ENCODE data around the gene GLP2R. TPM values are rescaled to one million over a fixed set of nuclear protein-coding genes. Genes with fewer than 3 reads are reported as not detected.

The GLP2R gene
- total and polyA plus RNA-seq, 11 donors, result 0.05 to 0.91 (median 0.15) TPM; not detected in 3

DNA sequence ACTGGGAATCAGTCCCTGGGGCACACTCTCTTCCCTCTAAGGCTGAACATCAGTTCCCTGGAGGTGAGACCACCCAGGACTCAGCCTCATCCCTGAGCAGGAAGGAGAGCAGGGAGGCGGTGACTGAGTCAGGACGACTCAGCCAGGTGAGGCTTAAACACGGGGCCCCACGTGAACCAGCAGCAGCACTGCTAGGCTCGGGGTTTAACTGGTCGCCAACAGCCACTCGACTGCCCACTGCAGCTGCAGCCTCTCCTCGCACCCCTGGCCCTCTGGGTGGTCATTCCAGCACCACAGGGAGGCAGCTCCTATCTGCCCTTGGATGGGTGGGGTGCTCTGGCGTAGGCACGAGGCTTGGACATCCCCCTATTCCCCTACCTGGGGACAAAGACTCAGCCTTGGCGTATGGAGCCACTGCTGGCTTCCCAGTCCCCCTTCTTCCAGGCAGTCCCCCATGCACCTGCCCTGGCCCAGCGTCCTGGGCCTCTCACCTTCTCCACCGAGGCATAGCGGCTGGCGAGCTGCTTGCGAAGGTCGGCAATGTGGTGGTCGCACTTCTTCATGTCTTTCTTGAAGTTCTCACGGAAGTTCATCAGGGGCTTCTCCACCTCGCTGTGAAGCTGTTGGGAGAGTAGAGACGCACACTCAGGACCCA, 100.6 kb downstream of the GLP2R start:
- peak in 1 of 5 donors; percentile 45 for DNase-seq
- no peak for TF ChIP-seq POLR2A (IDR thresholded peaks at IDR 0.05)
- TF ChIP-seq, protein P1, sequence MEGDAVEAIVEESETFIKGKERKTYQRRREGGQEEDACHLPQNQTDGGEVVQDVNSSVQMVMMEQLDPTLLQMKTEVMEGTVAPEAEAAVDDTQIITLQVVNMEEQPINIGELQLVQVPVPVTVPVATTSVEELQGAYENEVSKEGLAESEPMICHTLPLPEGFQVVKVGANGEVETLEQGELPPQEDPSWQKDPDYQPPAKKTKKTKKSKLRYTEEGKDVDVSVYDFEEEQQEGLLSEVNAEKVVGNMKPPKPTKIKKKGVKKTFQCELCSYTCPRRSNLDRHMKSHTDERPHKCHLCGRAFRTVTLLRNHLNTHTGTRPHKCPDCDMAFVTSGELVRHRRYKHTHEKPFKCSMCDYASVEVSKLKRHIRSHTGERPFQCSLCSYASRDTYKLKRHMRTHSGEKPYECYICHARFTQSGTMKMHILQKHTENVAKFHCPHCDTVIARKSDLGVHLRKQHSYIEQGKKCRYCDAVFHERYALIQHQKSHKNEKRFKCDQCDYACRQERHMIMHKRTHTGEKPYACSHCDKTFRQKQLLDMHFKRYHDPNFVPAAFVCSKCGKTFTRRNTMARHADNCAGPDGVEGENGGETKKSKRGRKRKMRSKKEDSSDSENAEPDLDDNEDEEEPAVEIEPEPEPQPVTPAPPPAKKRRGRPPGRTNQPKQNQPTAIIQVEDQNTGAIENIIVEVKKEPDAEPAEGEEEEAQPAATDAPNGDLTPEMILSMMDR (IDR thresholded peaks at IDR 0.05), result no peak
- intact Hi-C loops (cut with DNase I), result loop anchor here in 9 of 10 donors (5.0 to 10.0 kb wide), 9 partner anchors 199 to 689 kb away; no protein-coding TSS in a partner anchor

DNA sequence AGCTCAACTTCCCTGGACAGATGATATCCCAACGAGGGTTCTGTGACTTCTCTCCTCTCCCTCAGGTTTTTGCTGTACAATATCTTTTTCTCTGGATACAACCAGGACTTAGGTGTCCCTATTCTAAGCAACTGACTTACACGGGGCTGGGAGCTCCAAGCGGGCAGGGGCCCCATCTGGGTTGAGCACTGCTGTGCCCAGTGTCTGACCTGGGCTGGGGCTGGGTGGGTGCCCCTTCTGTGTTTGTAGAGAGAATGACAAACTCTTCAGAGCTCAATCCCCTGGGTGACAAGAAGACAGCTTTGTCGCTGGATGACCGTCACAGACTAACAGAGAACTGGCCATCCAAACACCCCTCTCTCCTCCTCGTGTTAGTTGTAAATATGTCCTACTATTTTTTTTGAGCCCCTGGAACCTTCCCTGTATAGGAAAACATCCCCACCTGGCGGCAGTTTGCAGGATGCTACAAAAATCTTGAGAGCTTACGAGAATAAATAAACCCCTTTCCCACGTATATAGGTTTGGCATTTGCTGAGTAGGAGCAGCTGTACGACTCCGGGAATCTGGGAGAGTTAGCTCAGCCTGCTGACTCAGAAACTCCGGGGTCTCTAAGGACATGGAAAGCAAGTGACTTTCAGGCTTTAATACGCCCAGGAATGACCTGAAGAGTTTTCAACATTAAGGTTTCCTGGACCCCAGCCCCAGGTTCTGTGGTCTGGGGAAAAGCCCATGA, 103.0 kb downstream of the GLP2R start:
- TF ChIP-seq, protein P1 (IDR thresholded peaks at IDR 0.05), result peak in 7 of 12 donors; percentile 15 to 40 (median 36)
- no peak for TF ChIP-seq POLR2A (IDR thresholded peaks at IDR 0.05)
- ATAC-seq, result peak in 3 of 4 donors; percentile 16 to 79 (median 29)
- H3K36me3 ChIP-seq, result peaks cover 0 to 64% (median 13%) of the 10 kb centered on the region in 9 donors
- no peak overlapping the region for H3K4me3 ChIP-seq
- intact Hi-C loops (cut with DNase I), result loop anchor here in 9 of 10 donors (5.0 to 10.0 kb wide), 9 partner anchors 196 to 686 kb away; no protein-coding TSS in a partner anchor
- H3K27me3 ChIP-seq, result no peaks in the 10 kb centered on the region
- H3K27ac ChIP-seq, result peak overlapping the region in 5 of 12 donors; percentile 29 to 43 (median 34)
- H3K4me1 ChIP-seq, result peaks cover 0 to 13% (median 0%) of the 10 kb centered on the region in 12 donors
- WGBS, 4 donors, result 41 to 56% (median 50%) methylated on average over 13 of the region's 13 CpGs
- H3K9me3 ChIP-seq, result no peaks in the 10 kb centered on the region
- DNase-seq, result peak in 2 of 5 donors; percentile 19 to 55

More for the DNA sequence above, 100.6 kb downstream of the GLP2R start:
- Histone ChIP-seq H3K27ac (no peak overlapping the region), H3K4me3 (no peak overlapping the region), H3K36me3 (peaks cover 0 to 61% (median 21%) of the 10 kb centered on the region in 9 donors), H3K27me3 (no peaks in the 10 kb centered on the region), H3K9me3 (no peaks in the 10 kb centered on the region), H3K4me1 (peaks cover 0 to 8% (median 0%) of the 10 kb centered on the region in 12 donors)
- 89 to 91% (median 89%) methylated on average over 11 to 21 of the region's 21 CpGs for WGBS, 4 donors
- peak in 1 of 4 donors; percentile 9 for ATAC-seq

DNA sequence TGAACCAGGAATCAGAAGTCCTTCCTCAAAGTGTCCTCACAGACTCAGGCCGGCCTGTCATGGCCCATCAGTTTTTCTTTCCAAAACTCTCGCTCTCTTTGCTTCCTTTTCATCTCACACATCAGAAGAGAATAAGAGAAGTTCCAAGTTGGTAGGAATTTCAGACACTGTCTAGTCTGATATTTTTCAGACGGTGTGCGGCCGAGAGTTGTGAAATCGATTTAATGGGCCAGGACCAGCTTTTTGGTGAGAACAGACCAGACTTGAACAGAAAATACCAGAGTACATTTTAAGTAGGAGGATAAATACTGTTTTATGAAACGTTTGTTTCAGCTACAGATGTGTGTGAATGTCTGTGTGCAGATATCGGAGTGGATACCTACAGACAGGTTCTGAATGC, 104.1 kb downstream of the GLP2R start:
- DNase-seq (peak in 2 of 5 donors; percentile 11 to 26), ATAC-seq (peak in 2 of 4 donors; percentile 36 to 72)
- Histone ChIP-seq H3K9me3 (no peaks in the 10 kb centered on the region), H3K27me3 (no peaks in the 10 kb centered on the region), H3K4me1 (peaks cover 0 to 13% (median 0%) of the 10 kb centered on the region in 12 donors), H3K36me3 (peaks cover 0 to 65% (median 13%) of the 10 kb centered on the region in 9 donors), H3K4me3 (no peak overlapping the region), H3K27ac (peak overlapping the region in 2 of 12 donors; percentile 14 to 53)
- intact Hi-C loops (cut with DNase I), result loop anchor here in 9 of 10 donors (5.0 to 10.0 kb wide), 9 partner anchors 195 to 685 kb away; no protein-coding TSS in a partner anchor
- no peak for TF ChIP-seq POLR2A (IDR thresholded peaks at IDR 0.05)
- TF ChIP-seq, protein P1 (IDR thresholded peaks at IDR 0.05), result no peak
- WGBS, 4 donors, result 72 to 87% (median 75%) methylated on average over 8 of the region's 8 CpGs

Data from heart left ventricle (tissue), 16 donors.